Left renal cortex interstitium (tissue), 4 donors: ENCODE measurements around the gene SUPT5H. TPM values are rescaled to one million over a fixed set of nuclear protein-coding genes. Genes with fewer than 3 reads are reported as not detected.

Source experiments
- DNase-seq, 4 donors: peaks; one replicate each; pipeline ENCODE4 v3.0.0-alpha.2; 2013; ENCODE audit warnings: low read depth in 4 of 4, low spot score in 2 of 4, missing footprints in 1 of 4
- polyA plus RNA-seq, 4 donors: library from polyadenylated mRNA; unstranded; fragments of 120-200 nt; gene quantifications; one replicate each; pipeline ENCODE4 v1.2.1, GENCODE V29; 2013; ENCODE audit not compliant: insufficient read length in 4 of 4

SUPT5H gene
- polyA plus RNA-seq, 4 donors: 107 to 161 (median 145) TPM

GRCh38 chr19:39489756-39490155, 44.4 kb downstream of the SUPT5H start:
- DNase-seq: no peak

- no peak for DNase-seq
Observed at GRCh38 chr19:39492225-39492624, 46.8 kb downstream of the SUPT5H start.

DNA sequence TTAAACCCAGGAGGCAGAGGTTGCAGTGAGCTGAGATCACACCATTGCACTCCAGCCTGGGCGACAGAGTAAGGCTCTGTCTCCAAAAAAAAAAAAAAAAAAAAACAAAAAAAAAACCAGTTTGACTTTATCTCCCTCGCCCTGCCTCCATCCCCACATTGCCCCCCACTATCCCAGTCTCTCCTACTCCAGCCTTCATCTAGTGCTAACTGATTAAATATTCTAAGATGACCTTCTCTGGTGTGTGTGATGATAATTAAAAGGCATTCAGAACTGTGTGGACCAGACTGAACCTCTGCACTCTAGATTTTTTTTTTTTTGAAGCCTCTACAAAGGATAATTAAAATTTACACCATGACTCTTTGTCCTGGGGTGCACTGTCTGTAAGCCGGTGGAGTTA, 47.4 kb downstream of the SUPT5H start:
- DNase-seq: no peak

DNA sequence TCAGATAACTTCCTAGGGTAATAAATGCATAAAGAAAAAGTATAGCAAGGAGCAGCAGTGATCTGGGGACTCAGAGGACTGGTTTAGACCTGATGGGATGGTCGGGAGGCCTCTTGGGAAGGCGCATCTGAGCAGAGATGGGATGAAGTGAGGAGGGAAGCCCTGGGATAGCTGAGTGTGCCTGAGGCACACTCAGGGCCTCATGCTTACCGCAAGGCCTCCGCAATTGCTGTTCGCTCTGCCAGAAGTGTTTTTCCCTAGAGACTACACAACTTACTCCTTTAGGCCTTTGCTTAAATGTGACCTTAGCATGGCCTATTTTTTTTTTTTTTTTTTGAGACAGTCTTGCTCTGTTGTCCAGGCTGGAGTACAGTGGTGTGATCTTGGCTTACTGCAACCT, 49.3 kb downstream of the SUPT5H start:
- no peak for DNase-seq

DNA sequence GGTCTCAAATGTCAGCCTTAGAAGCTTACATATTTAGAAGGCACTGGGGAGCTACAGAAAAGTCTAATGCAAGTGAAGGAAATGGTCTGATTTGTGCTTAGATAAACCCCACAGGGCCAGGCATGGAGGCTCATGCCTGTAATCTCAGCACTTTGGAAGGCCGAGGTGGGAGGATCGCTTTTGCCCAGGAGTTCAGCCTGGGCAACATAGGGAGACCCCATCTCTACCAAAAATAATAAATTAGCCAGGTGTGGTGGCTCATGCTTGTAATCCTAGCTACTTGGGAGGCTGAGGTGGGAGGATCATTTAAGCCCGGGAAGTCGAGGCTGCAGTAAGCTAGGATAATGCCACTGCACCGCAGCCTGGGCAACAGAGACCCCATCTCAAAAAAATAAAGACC, 50.7 kb downstream of the SUPT5H start:
- DNase-seq: no peak

DNA sequence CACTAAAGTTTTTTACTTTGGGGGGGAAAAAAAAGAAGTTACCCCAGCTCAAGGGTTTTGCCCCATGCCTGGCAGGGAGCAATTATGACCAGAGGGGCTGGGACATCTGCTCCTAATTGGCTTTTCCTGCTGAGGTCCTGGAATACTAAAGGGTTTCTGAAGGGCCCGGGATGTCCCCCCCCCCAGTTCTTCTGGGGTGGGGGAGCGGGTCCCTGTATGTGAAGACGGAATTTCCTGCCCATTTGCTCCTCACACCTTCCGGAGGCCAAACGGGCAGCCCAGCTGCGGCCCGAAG, 52.3 kb downstream of the SUPT5H start:
- no peak for DNase-seq

GRCh38 chr19:39497996-39498797, 52.8 kb downstream of the SUPT5H start:
- no peak for DNase-seq

DNA sequence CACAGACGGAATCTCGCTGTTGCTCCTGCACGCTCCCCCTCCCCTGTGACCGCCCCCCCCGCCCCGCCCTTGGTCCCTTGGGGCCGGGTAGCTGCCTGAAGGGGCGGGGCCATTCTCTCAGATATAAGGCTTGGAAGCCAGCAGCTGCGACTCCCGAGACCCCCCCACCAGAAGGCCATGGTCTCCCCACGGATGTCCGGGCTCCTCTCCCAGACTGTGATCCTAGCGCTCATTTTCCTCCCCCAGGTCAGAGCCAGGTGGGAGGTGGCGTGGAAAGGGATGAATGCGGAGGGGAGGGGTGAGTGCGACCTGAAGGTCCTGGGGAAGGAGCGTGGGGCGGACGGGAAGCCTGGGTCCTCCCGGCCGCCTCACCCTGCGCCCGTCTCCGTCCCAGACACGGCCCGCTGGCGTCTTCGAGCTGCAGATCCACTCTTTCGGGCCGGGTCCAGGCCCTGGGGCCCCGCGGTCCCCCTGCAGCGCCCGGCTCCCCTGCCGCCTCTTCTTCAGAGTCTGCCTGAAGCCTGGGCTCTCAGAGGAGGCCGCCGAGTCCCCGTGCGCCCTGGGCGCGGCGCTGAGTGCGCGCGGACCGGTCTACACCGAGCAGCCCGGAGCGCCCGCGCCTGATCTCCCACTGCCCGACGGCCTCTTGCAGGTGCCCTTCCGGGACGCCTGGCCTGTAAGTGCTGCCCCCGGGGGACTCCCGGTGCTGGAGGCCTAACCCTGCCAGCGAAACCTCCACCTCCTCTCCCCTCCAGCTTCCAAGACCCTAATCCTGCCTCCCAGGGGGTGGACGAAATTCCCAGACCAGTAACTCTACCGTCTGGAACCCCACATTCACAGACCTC, 53.6 kb downstream of the SUPT5H start, which contains the start of gene DLL3:
Gene DLL3 (plus strand): TSS at position 150 of the 845 bp plus-strand sequence. CDS start 28 bp downstream, at position 178.
- no peak for DNase-seq

DNA sequence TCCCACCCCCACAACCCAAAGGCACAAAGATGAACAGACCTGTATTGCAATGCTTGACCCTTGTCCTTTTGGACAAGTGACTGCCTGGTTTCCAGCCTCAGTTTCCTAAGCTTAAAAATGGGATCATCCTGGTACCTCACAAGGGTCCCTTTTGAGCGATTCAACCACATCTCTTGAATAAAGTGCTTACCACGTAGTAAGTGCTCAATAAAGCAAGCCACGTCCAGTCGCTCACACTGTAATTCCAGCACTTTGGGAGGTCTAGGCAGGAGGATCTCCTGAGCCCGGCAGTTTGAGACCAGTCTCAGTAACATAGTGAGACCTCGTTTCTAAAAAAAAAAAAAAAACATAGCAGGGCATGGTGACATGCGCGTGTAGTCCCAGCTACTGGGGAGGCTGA, 54.5 kb downstream of the SUPT5H start:
- DNase-seq: no peak

GRCh38 chr19:39500543-39500942, 55.2 kb downstream of the SUPT5H start:
- DNase-seq: no peak

DNA sequence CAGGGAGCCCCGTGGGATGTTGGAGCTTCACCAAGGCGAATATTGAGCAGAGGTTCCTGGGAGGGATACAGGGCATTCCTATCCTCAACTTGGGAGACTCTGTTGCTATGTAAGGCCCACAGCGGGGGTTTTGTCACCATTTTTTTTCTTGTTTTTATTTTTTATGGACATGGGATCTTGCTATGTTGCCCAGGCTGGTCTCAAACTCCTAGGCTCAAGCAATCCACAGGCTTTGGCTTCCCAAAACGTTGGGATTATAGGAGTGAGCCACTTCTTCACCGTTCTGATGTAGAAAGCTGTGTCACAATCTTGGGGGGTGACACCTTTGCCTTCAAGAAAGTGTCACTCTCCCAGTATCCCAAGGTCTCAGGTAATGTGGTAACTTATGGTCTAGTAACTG, 56.0 kb downstream of the SUPT5H start:
- DNase-seq: no peak

DNA sequence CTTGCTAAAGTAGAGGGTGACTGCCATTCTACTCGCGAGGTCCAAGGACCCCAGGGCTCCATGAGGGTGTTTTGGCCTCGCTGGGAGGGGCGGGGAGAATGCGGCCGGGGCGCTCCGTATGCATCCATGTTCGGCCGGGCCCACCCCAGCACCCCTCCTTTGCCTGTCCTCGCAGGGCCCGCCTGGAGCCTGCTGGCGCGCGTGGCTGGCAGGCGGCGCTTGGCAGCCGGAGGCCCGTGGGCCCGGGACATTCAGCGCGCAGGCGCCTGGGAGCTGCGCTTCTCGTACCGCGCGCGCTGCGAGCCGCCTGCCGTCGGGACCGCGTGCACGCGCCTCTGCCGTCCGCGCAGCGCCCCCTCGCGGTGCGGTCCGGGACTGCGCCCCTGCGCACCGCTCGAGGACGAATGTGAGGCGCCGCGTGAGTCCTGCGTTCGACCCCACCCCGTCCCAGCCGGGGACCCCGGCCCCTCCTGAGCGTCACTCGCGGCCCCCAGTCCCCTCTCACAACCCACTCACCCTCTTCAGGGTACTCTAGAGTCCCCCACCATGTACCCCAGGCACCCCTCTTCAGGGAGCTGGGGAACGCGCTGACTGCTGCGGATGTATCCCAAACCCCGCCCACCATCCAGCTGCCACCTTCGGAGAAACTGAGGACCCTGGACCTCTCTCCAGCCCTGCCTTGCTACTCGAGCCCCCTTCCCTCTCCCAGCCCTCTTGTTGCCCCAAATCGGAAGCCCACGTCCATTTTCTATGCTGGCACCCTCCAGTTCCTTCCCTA, 57.4 kb downstream of the SUPT5H start:
- DNase-seq: no peak

GRCh38 chr19:39506598-39506943, 61.2 kb downstream of the SUPT5H start:
- DNase-seq: no peak

DNA sequence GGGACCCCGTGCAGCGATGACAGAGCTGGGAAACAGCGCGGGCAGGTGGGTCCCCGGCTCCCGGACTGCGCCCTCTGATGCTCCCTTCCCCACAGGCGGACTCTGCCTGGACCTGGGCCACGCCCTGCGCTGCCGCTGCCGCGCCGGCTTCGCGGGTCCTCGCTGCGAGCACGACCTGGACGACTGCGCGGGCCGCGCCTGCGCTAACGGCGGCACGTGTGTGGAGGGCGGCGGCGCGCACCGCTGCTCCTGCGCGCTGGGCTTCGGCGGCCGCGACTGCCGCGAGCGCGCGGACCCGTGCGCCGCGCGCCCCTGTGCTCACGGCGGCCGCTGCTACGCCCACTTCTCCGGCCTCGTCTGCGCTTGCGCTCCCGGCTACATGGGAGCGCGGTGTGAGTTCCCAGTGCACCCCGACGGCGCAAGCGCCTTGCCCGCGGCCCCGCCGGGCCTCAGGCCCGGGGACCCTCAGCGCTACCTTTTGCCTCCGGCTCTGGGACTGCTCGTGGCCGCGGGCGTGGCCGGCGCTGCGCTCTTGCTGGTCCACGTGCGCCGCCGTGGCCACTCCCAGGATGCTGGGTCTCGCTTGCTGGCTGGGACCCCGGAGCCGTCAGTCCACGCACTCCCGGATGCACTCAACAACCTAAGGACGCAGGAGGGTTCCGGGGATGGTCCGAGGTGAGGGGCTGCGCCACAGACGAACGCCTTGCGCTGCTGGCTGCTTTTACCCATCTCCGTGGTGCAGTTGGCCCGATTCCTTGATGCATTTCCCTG, 61.7 kb downstream of the SUPT5H start:
- DNase-seq: no peak

- DNase-seq: no peak
Observed at GRCh38 chr19:39507715-39508364, 62.5 kb downstream of the SUPT5H start.

GRCh38 chr19:39508629-39509028, 63.2 kb downstream of the SUPT5H start:
- DNase-seq: no peak

DNA sequence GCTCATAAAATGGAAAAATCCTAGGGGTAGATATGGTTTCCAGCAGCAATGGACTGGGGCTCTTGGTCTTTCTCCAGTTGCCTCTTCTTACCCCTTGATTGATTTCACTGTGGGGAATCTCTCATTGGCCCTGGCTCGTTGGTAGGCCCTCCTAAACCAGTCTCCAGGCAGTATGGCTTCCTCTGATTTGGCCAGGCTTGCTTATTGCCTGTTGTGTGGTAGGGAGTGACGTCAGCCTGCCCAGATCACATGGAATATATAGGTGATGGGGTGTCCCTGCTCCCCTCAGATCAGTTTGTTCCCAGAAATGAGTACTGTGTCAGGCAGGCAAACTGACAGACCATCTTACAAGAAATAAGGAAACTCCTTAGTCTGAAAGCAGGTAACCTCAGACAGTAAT, 63.9 kb downstream of the SUPT5H start:
- DNase-seq: no peak

DNA sequence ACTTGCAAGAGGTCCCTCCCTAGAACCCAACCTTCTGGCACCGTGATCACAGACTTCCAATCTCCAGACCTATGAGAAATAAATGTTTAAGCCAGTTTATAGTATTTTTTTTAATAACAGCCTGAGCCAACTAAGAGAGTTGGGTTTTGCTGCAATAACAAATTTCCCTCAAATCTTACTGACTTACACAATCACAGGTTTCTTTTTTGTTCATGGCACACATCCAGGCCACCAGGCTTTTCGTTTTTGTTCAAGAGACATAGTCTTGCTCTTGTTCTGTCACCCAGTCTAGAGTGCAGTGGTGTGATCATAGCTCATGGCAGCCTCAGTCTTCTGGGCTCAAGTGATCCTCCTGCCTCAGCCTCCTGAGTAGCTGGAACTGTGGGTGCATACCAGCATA, 67.6 kb downstream of the SUPT5H start:
- DNase-seq: no peak

GRCh38 chr19:39514840-39515550, 69.6 kb downstream of the SUPT5H start, which contains the start of gene SELENOV:
Gene SELENOV, plus strand, starts transcription at chr19:39515139. Its CDS starts 74 bp downstream, at chr19:39515213.
- DNase-seq: peak in 1 of 4 donors; percentile 61
